ENCODE data around the gene ARRB2. TPM values are rescaled to one million over a fixed set of nuclear protein-coding genes. Genes with fewer than 3 reads are reported as not detected.

Gene ARRB2
- total RNA-seq, 2 experiments from 2014 or later: 210 to 226 TPM

- no peaks in the 10 kb centered on the region for H3K9me3 Mint-ChIP-seq
- ChIA-PET POLR2A (no interaction called here), CTCF (no interaction called here)
- intact Hi-C loops (cut with micrococcal nuclease): no loop called here
- no peaks in the 10 kb centered on the region for H3K36me3 Mint-ChIP-seq
- H3K4me3 Mint-ChIP-seq: no peak overlapping the region
- peaks cover 13% of the 10 kb centered on the region for H3K4me1 Mint-ChIP-seq (ENCODE audit: low read depth)
- DNase-seq: no peak
- no peak overlapping the region for H3K27ac Mint-ChIP-seq
- H3K27me3 Mint-ChIP-seq: peaks cover 4% of the 10 kb centered on the region
These were observed 34.9 kb downstream of the ARRB2 start for GRCh38 chr17:4744999-4745969.

GRCh38 chr17:4747847-4748246 is 37.4 kb downstream of the ARRB2 start:
- intact Hi-C loops (cut with micrococcal nuclease): loop anchor here (1.0 kb wide), 1 partner anchor 20 kb away; no protein-coding TSS in a partner anchor
- Mint-ChIP-seq H3K4me1 (ENCODE audit: low read depth) (peaks cover 11% of the 10 kb centered on the region), H3K27ac (no peak overlapping the region), H3K27me3 (peaks cover 8% of the 10 kb centered on the region), H3K9me3 (no peaks in the 10 kb centered on the region), H3K36me3 (no peaks in the 10 kb centered on the region), H3K4me3 (peak overlapping the region; percentile 17)
- DNase-seq: peak; percentile 49
- CTCF ChIA-PET: interaction anchor here (1.0 kb wide), 1 partner anchor 42 kb away, joined by 3 read pairs; no protein-coding TSS in a partner anchor
- POLR2A ChIA-PET: no interaction called here

- intact Hi-C loops (cut with micrococcal nuclease): loop anchor here (1.0 kb wide), 1 partner anchor 20 kb away; no protein-coding TSS in a partner anchor
- H3K27me3 Mint-ChIP-seq: peaks cover 9% of the 10 kb centered on the region
- H3K27ac Mint-ChIP-seq: no peak overlapping the region
- ChIA-PET POLR2A (no interaction called here), CTCF (interaction anchor here (1.0 kb wide), 1 partner anchor 41 kb away, joined by 3 read pairs; no protein-coding TSS in a partner anchor)
- H3K4me3 Mint-ChIP-seq: no peak overlapping the region
- DNase-seq: no peak
- H3K4me1 Mint-ChIP-seq (ENCODE audit: low read depth): peaks cover 11% of the 10 kb centered on the region
- H3K9me3 Mint-ChIP-seq: no peaks in the 10 kb centered on the region
- no peaks in the 10 kb centered on the region for H3K36me3 Mint-ChIP-seq
These were observed 38.3 kb downstream of the ARRB2 start for GRCh38 chr17:4748686-4749085.

GRCh38 chr17:4750606-4751005 is 40.2 kb downstream of the ARRB2 start:
- DNase-seq: no peak
- intact Hi-C loops (cut with micrococcal nuclease): no loop called here
- no peaks in the 10 kb centered on the region for H3K9me3 Mint-ChIP-seq
- peaks cover 16% of the 10 kb centered on the region for H3K27me3 Mint-ChIP-seq
- POLR2A ChIA-PET: no interaction called here
- peaks cover 11% of the 10 kb centered on the region for H3K4me1 Mint-ChIP-seq (ENCODE audit: low read depth)
- no peak overlapping the region for H3K27ac Mint-ChIP-seq
- no peak overlapping the region for H3K4me3 Mint-ChIP-seq
- CTCF ChIA-PET: no interaction called here
- no peaks in the 10 kb centered on the region for H3K36me3 Mint-ChIP-seq

GRCh38 chr17:4751932-4752331 is 41.5 kb downstream of the ARRB2 start:
- H3K4me3 Mint-ChIP-seq: no peak overlapping the region
- H3K27me3 Mint-ChIP-seq: peaks cover 16% of the 10 kb centered on the region
- CTCF ChIA-PET: no interaction called here

GRCh38 chr17:4753392-4753791 is 43.0 kb downstream of the ARRB2 start:
- peaks cover 2% of the 10 kb centered on the region for H3K4me1 Mint-ChIP-seq (ENCODE audit: low read depth)
- intact Hi-C loops (cut with micrococcal nuclease): no loop called here
- CTCF ChIA-PET: no interaction called here

More at GRCh38 chr17:4751932-4752331, 41.5 kb downstream of the ARRB2 start:
- no peak for DNase-seq
- H3K4me1 Mint-ChIP-seq (ENCODE audit: low read depth): peaks cover 11% of the 10 kb centered on the region
- POLR2A ChIA-PET: no interaction called here
- H3K36me3 Mint-ChIP-seq: no peaks in the 10 kb centered on the region
- H3K27ac Mint-ChIP-seq: no peak overlapping the region
- H3K9me3 Mint-ChIP-seq: no peaks in the 10 kb centered on the region
- intact Hi-C loops (cut with micrococcal nuclease): no loop called here

GRCh38 chr17:4759776-4760236 is 49.4 kb downstream of the ARRB2 start:
- ChIA-PET CTCF (no interaction called here), POLR2A (no interaction called here)
- H3K27ac Mint-ChIP-seq: no peak overlapping the region
- H3K4me3 Mint-ChIP-seq: no peak overlapping the region
- H3K9me3 Mint-ChIP-seq: no peaks in the 10 kb centered on the region
- no peaks in the 10 kb centered on the region for H3K36me3 Mint-ChIP-seq
- no peak for DNase-seq
- H3K4me1 Mint-ChIP-seq (ENCODE audit: low read depth): no peaks in the 10 kb centered on the region
- peaks cover 10% of the 10 kb centered on the region for H3K27me3 Mint-ChIP-seq
- intact Hi-C loops (cut with micrococcal nuclease): no loop called here

More at GRCh38 chr17:4753392-4753791, 43.0 kb downstream of the ARRB2 start:
- H3K9me3 Mint-ChIP-seq: no peaks in the 10 kb centered on the region
- H3K36me3 Mint-ChIP-seq: no peaks in the 10 kb centered on the region
- no peak for DNase-seq
- POLR2A ChIA-PET: no interaction called here
- H3K27ac Mint-ChIP-seq: no peak overlapping the region
- peaks cover 16% of the 10 kb centered on the region for H3K27me3 Mint-ChIP-seq
- H3K4me3 Mint-ChIP-seq: no peak overlapping the region

- CTCF ChIA-PET: interaction anchor here (1.7 kb wide), 1 partner anchor 25 kb away, joined by 6 read pairs; no protein-coding TSS in a partner anchor
- no peaks in the 10 kb centered on the region for H3K4me1 Mint-ChIP-seq (ENCODE audit: low read depth)
- no peak overlapping the region for H3K4me3 Mint-ChIP-seq
- no peak overlapping the region for H3K27ac Mint-ChIP-seq
- H3K36me3 Mint-ChIP-seq: no peaks in the 10 kb centered on the region
- intact Hi-C loops (cut with micrococcal nuclease): no loop called here
- no peak for DNase-seq
- POLR2A ChIA-PET: no interaction called here
- peaks cover 8% of the 10 kb centered on the region for H3K27me3 Mint-ChIP-seq
- no peaks in the 10 kb centered on the region for H3K9me3 Mint-ChIP-seq
These were observed 54.2 kb downstream of the ARRB2 start for GRCh38 chr17:4764595-4764994.

GRCh38 chr17:4766201-4766600 is 55.8 kb downstream of the ARRB2 start:
- H3K36me3 Mint-ChIP-seq: no peaks in the 10 kb centered on the region
- CTCF ChIA-PET: no interaction called here

GRCh38 chr17:4766723-4767122 is 56.3 kb downstream of the ARRB2 start:
- Mint-ChIP-seq H3K4me3 (no peak overlapping the region), H3K27ac (no peak overlapping the region), H3K36me3 (no peaks in the 10 kb centered on the region), H3K27me3 (peaks cover 4% of the 10 kb centered on the region), H3K9me3 (no peaks in the 10 kb centered on the region), H3K4me1 (ENCODE audit: low read depth) (peaks cover 7% of the 10 kb centered on the region)
- no peak for DNase-seq
- CTCF ChIA-PET: interaction anchor here (0.7 kb wide), 1 partner anchor 307 kb away, joined by 3 read pairs; no protein-coding TSS in a partner anchor
- intact Hi-C loops (cut with micrococcal nuclease): no loop called here
- POLR2A ChIA-PET: no interaction called here

More at GRCh38 chr17:4766201-4766600, 55.8 kb downstream of the ARRB2 start:
- no peaks in the 10 kb centered on the region for H3K9me3 Mint-ChIP-seq
- POLR2A ChIA-PET: no interaction called here
- intact Hi-C loops (cut with micrococcal nuclease): no loop called here
- H3K27me3 Mint-ChIP-seq: peaks cover 3% of the 10 kb centered on the region
- H3K27ac Mint-ChIP-seq: no peak overlapping the region
- no peak for DNase-seq
- H3K4me1 Mint-ChIP-seq (ENCODE audit: low read depth): peaks cover 3% of the 10 kb centered on the region
- no peak overlapping the region for H3K4me3 Mint-ChIP-seq

GRCh38 chr17:4768298-4768697 is 57.9 kb downstream of the ARRB2 start:
- Mint-ChIP-seq H3K27ac (no peak overlapping the region), H3K9me3 (no peaks in the 10 kb centered on the region), H3K4me1 (ENCODE audit: low read depth) (peaks cover 11% of the 10 kb centered on the region), H3K27me3 (peaks cover 6% of the 10 kb centered on the region), H3K4me3 (no peak overlapping the region), H3K36me3 (no peaks in the 10 kb centered on the region)
- ChIA-PET POLR2A (no interaction called here), CTCF (no interaction called here)
- intact Hi-C loops (cut with micrococcal nuclease): no loop called here
- DNase-seq: no peak

- CTCF ChIA-PET: no interaction called here
- DNase-seq: no peak
- Mint-ChIP-seq H3K27me3 (peaks cover 6% of the 10 kb centered on the region), H3K4me3 (no peak overlapping the region), H3K27ac (no peak overlapping the region), H3K9me3 (no peaks in the 10 kb centered on the region), H3K36me3 (no peaks in the 10 kb centered on the region), H3K4me1 (ENCODE audit: low read depth) (peaks cover 11% of the 10 kb centered on the region)
- POLR2A ChIA-PET: no interaction called here
- intact Hi-C loops (cut with micrococcal nuclease): no loop called here
These were observed 59.2 kb downstream of the ARRB2 start for GRCh38 chr17:4769628-4770027.

All from activated CD4-positive, alpha-beta memory T cell treated with anti-CD3 and anti-CD28 coated beads for 36 hours (primary cell).